ENCODE measurements around the gene C5orf63.
"Not testable (repeated sequence)": the region's sequence is repeated elsewhere in the genome, so short reads cannot be mapped to it uniquely, and the experiment has no call there.

Gene C5orf63

GRCh38 chr5:127006744-127007143, 66.6 kb downstream of the C5orf63 start:
- DNase-seq (ENCODE audit: low read depth): no peak

- not testable (repeated sequence) for DNase-seq (ENCODE audit: low read depth)
Measured at GRCh38 chr5:127005282-127005681, 68.0 kb downstream of the C5orf63 start.

- no peak for DNase-seq (ENCODE audit: low read depth)
Measured at GRCh38 chr5:127004721-127005120, 68.6 kb downstream of the C5orf63 start.

GRCh38 chr5:127003798-127004495, 69.4 kb downstream of the C5orf63 start:
- no peak for DNase-seq (ENCODE audit: low read depth)

GRCh38 chr5:127002390-127002789, 70.9 kb downstream of the C5orf63 start:
- DNase-seq (ENCODE audit: low read depth): no peak

- no peak for DNase-seq (ENCODE audit: low read depth)
Measured at GRCh38 chr5:127001621-127002296, 71.5 kb downstream of the C5orf63 start.
